Liver (tissue), 3 donors: ENCODE data around the gene DDX55.

Source experiments
- ATF3 ChIP-seq: IDR thresholded peaks from 2 replicates; pipeline ENCODE4 v1.6.1; 2016; ENCODE audit warnings: antibody characterized with exemption
- CTCF ChIP-seq: fragments of 150-350 bp; IDR thresholded peaks from 2 replicates; pipeline ENCODE4 v1.5.1; 2017; ENCODE audit warnings: improper control_type of control experiment, low read depth, low read length; ENCODE audit not compliant: missing input control
- EGR1 ChIP-seq, 2 donors: IDR thresholded peaks; 2 replicates each; pipeline ENCODE4 v1.6.1; 2016 to 2018; ENCODE audit warnings: antibody characterized with exemption in 2 of 2, low read depth in 2 of 2
- FOXA2 ChIP-seq: IDR thresholded peaks from 2 replicates; pipeline ENCODE4 v1.6.1; 2016; ENCODE audit warnings: antibody characterized with exemption
- GABPA ChIP-seq, 2 donors: IDR thresholded peaks in 1 of 2; conservative IDR thresholded peaks in 1 of 2; 2 replicates each; pipeline ENCODE4 v1.6.1; 2016; ENCODE audit warnings: antibody characterized with exemption in 2 of 2, mild to moderate bottlenecking in 1 of 2, moderate library complexity in 1 of 2
- HNF4A ChIP-seq, 2 donors: conservative IDR thresholded peaks; 2 replicates each; pipeline ENCODE4 v1.6.1; 2016; ENCODE audit warnings: antibody characterized with exemption in 2 of 2, mild to moderate bottlenecking in 2 of 2
- JUND ChIP-seq, 2 donors: IDR thresholded peaks; 2 replicates each; pipeline ENCODE4 v1.6.1; 2016; ENCODE audit warnings: antibody characterized with exemption in 2 of 2
- MAX ChIP-seq: IDR thresholded peaks from 2 replicates; pipeline ENCODE4 v1.6.1; 2016; ENCODE audit warnings: antibody characterized with exemption
- RAD21 ChIP-seq, 2 donors: IDR thresholded peaks; 2 replicates each; pipeline ENCODE4 v1.6.1; 2016; ENCODE audit warnings: antibody characterized with exemption in 2 of 2, mild to moderate bottlenecking in 2 of 2
- REST ChIP-seq: IDR thresholded peaks from 2 replicates; pipeline ENCODE4 v1.6.1; 2016; ENCODE audit warnings: antibody characterized with exemption, mild to moderate bottlenecking
- SP1 ChIP-seq: IDR thresholded peaks from 2 replicates; pipeline ENCODE4 v1.6.1; 2018; ENCODE audit warnings: antibody characterized with exemption, mild to moderate bottlenecking
- TAF1 ChIP-seq: conservative IDR thresholded peaks from 2 replicates; pipeline ENCODE4 v1.6.1; 2016; ENCODE audit warnings: antibody characterized with exemption, mild to moderate bottlenecking
- YY1 ChIP-seq: IDR thresholded peaks from 2 replicates; pipeline ENCODE4 v1.6.1; 2016; ENCODE audit warnings: antibody characterized with exemption, mild to moderate bottlenecking
- ZBTB33 ChIP-seq: IDR thresholded peaks from 2 replicates; pipeline ENCODE4 v1.6.1; 2016; ENCODE audit warnings: antibody characterized with exemption
- donor health status: healthy.
- donor health status: healthy.

- TF ChIP-seq RAD21 (IDR thresholded peaks at IDR 0.05), result no peak
- TF ChIP-seq CTCF, result no peak
- TF ChIP-seq ATF3, result no peak
- no peak for TF ChIP-seq MAX
- no peak for TF ChIP-seq JUND (IDR thresholded peaks at IDR 0.05)
- no peak for TF ChIP-seq EGR1 (IDR thresholded peaks at IDR 0.05; ENCODE audit: low read depth in 2 of 2)
- no peak for TF ChIP-seq GABPA (IDR thresholded peaks at IDR 0.05 in 1 of 2, conservative IDR thresholded peaks at IDR 0.05 in 1 of 2)
- TF ChIP-seq ZBTB33, result no peak
- no peak for TF ChIP-seq REST
- no peak for TF ChIP-seq TAF1
- TF ChIP-seq FOXA2, result no peak
- TF ChIP-seq SP1, result no peak
- no peak for TF ChIP-seq YY1
- no peak for TF ChIP-seq HNF4A (conservative IDR thresholded peaks at IDR 0.05)
Measured at GRCh38 chr12:123667771-123668170, 65.9 kb downstream of the DDX55 start.
